Measurements from ENCODE around the gene CST3. TPM values are rescaled to one million over a fixed set of nuclear protein-coding genes. Genes with fewer than 3 reads are reported as not detected.
"Not testable (repeated sequence)": the region's sequence is repeated elsewhere in the genome, so short reads cannot be mapped to it uniquely, and the experiment has no call there.

The CST3 gene
- polyA plus RNA-seq, 2 of the 4 experiments (the other 2 are of a cell fraction), result 136 to 238 TPM

GRCh38 chr20:23622839-23623343, 14.9 kb downstream of the CST3 start:
- DNase-seq (ENCODE audit: low read depth in 1 of 2, low spot score in 1 of 2) (peak; percentile 80 to 95), ATAC-seq (peak; percentile 97 to 99), FAIRE-seq (peak; percentile 39)
- TF ChIP-seq FOSB (CRISPR knock-in tag; IDR thresholded peaks at IDR 0.05), result no peak
- no peak for TF ChIP-seq MAZ (IDR thresholded peaks at IDR 0.05; ENCODE audit: borderline replicate concordance, low read depth, low read length)
- TF ChIP-seq JUN (IDR thresholded peaks at IDR 0.05), result 0 out of 5 replicates have a peak, but pooled peaks of 1 of the 2 experiments have one; percentile 45
- TF ChIP-seq ZFP36 (IDR thresholded peaks at IDR 0.05; ENCODE audit: borderline replicate concordance, partially characterized antibody), result no peak
- TF ChIP-seq POLR2A (IDR thresholded peaks at IDR 0.05; ENCODE audit: low read length), result 0 out of 2 replicates have a peak, but pooled peaks have one; percentile 19
- TF ChIP-seq USF2 (IDR thresholded peaks at IDR 0.05), result no peak
- TF ChIP-seq RCOR1 (IDR thresholded peaks at IDR 0.05; ENCODE audit: low read depth, low read length), result no peak
- TF ChIP-seq HES2 (IDR thresholded peaks at IDR 0.05), result no peak
- 0 out of 5 replicates have a peak, but pooled peaks of 1 of the 2 experiments have one; percentile 9 for TF ChIP-seq RAD21 (conservative IDR thresholded peaks at IDR 0.05 in 1 of 2, IDR thresholded peaks at IDR 0.05 in 1 of 2)
- peak; percentile 78; the same call in 1 of the 2 replicates for TF ChIP-seq FOSL2 (IDR thresholded peaks at IDR 0.05)
- peak; percentile 90 for TF ChIP-seq FOSL2 (CRISPR knock-in tag; IDR thresholded peaks at IDR 0.05)
- peak; percentile 2 for TF ChIP-seq MAFK (IDR thresholded peaks at IDR 0.05; ENCODE audit: partially characterized antibody)
- TF ChIP-seq MAX (IDR thresholded peaks at IDR 0.05), result peak; percentile 33; the same call in 1 of the 2 replicates
- ChIA-PET CTCF (interaction anchor here (0.6 to 4.0 kb wide), 6 partner anchors 14 to 181 kb away, joined by 3 to 17 read pairs (median 4); no protein-coding TSS in a partner anchor), POLR2A (interaction anchor here (1.1 to 1.4 kb wide), 3 partner anchors 9 to 273 kb away, joined by 3 to 19 read pairs (median 3); partner anchors contain the start of gene CST3)
- Histone ChIP-seq H3K9me3 (no peaks in the 10 kb centered on the region; the same call in 2 of the 3 replicates), H3K4me3 (peak overlapping the region; percentile 31), H3K4me2 (peak overlapping the region; percentile 89), H3K27ac (peak overlapping the region; percentile 74 to 92), H3K4me1 (peaks cover 26% of the 10 kb centered on the region)
- WGBS (ENCODE audit: missing lambda C conversion rate), result 5% methylated on average over 4 of the region's 4 CpGs

GRCh38 chr20:23622401-23622800, 15.4 kb downstream of the CST3 start:
- 69% methylated on average over 3 of the region's 3 CpGs for WGBS (ENCODE audit: missing lambda C conversion rate)
- peak overlapping the region; percentile 74 to 92 for H3K27ac ChIP-seq
- H3K4me2 ChIP-seq, result peak overlapping the region; percentile 89
- CTCF ChIA-PET, result interaction anchor here (0.6 to 4.0 kb wide), 6 partner anchors 13 to 181 kb away, joined by 3 to 17 read pairs (median 4); no protein-coding TSS in a partner anchor
- FAIRE-seq; H3K9me3 ChIP-seq; DNase-seq (ENCODE audit: low read depth in 1 of 2, low spot score in 1 of 2); ATAC-seq; H3K4me3 ChIP-seq: not testable (repeated sequence)
- POLR2A ChIA-PET, result interaction anchor here (1.1 to 1.4 kb wide), 3 partner anchors 9 to 273 kb away, joined by 3 to 19 read pairs (median 3); partner anchors contain the start of gene CST3
- H3K4me1 ChIP-seq, result peaks cover 26% of the 10 kb centered on the region

- POLR2A ChIA-PET, result interaction anchor here (1.0 kb wide), 1 partner anchor 17 kb away, joined by 3 read pairs; the partner anchor contains the start of gene CST3
- WGBS (ENCODE audit: missing lambda C conversion rate), result 75% methylated on average over 11 of the region's 11 CpGs
- not testable (repeated sequence) for FAIRE-seq
These were observed 16.9 kb downstream of the CST3 start for GRCh38 chr20:23620670-23621386.

GRCh38 chr20:23614163-23614562, 23.6 kb downstream of the CST3 start:
- Histone ChIP-seq H3K4me2 (no peak overlapping the region), H3K4me1 (no peaks in the 10 kb centered on the region), H3K9me3 (peaks cover 4% of the 10 kb centered on the region), H3K4me3 (no peak overlapping the region), H3K27ac (no peak overlapping the region)
- TF ChIP-seq HOXB13 (CRISPR knock-in tag; IDR thresholded peaks at IDR 0.05; ENCODE audit: low read depth) (no peak), NFE2L2 (conservative IDR thresholded peaks at IDR 0.05; ENCODE audit: low read length) (no peak), CHD4 (IDR thresholded peaks at IDR 0.05; ENCODE audit: borderline replicate concordance) (no peak), EP300 (IDR thresholded peaks at IDR 0.05) (no peak), MAX (IDR thresholded peaks at IDR 0.05) (no peak), KDM5A (IDR thresholded peaks at IDR 0.05) (no peak)
- WGBS (ENCODE audit: missing lambda C conversion rate), result 76% methylated on average over 4 of the region's 5 CpGs
- ChIA-PET CTCF (interaction anchor here (1.4 to 9.4 kb wide), 2 partner anchors 13 to 170 kb away, joined by 4 to 176 read pairs; partner anchors contain the start of gene CSTL1), POLR2A (no interaction called here)
- FAIRE-seq (no peak), ATAC-seq (no peak), DNase-seq (ENCODE audit: low read depth in 1 of 2, low spot score in 1 of 2) (no peak)

More at GRCh38 chr20:23620670-23621386, 16.9 kb downstream of the CST3 start:
- ATAC-seq; DNase-seq (ENCODE audit: low read depth in 1 of 2, low spot score in 1 of 2); H3K4me3 ChIP-seq; H3K9me3 ChIP-seq; H3K4me2 ChIP-seq; H3K27ac ChIP-seq: not testable (repeated sequence)
- CTCF ChIA-PET, result interaction anchor here (1.1 to 4.0 kb wide), 7 partner anchors 10 to 179 kb away, joined by 3 to 17 read pairs (median 4); no protein-coding TSS in a partner anchor
- peaks cover 17% of the 10 kb centered on the region for H3K4me1 ChIP-seq
